ENCODE results near the gene CALD1. TPM values are rescaled to one million over a fixed set of nuclear protein-coding genes. Genes with fewer than 3 reads are reported as not detected.

The CALD1 gene
- total RNA-seq, 1 donor from 2014 or later, result 71.8 TPM

GRCh38 chr7:134900166-134900982 is 120.9 kb downstream of the CALD1 start:
- Mint-ChIP-seq H3K4me3 (no peak overlapping the region), H3K9me3 (peaks cover 3% of the 10 kb centered on the region), H3K36me3 (ENCODE audit: low read depth) (peaks cover 20% of the 10 kb centered on the region), H3K4me1 (peaks cover 25% of the 10 kb centered on the region), H3K27ac (ENCODE audit: unreplicated experiment) (no peak overlapping the region), H3K27me3 (ENCODE audit: low read depth) (no peaks in the 10 kb centered on the region)
- TF ChIP-seq CTCF (conservative IDR thresholded peaks at IDR 0.05), result no peak
- DNase-seq (ENCODE audit: low read depth, low spot score), result no peak

- no peak overlapping the region for H3K27ac Mint-ChIP-seq (ENCODE audit: unreplicated experiment)
- H3K4me3 Mint-ChIP-seq, result no peak overlapping the region
- no peak for TF ChIP-seq CTCF (conservative IDR thresholded peaks at IDR 0.05)
Observed at GRCh38 chr7:134901389-134902020, 122.1 kb downstream of the CALD1 start.

GRCh38 chr7:134902058-134902457 is 122.6 kb downstream of the CALD1 start:
- H3K27ac Mint-ChIP-seq (ENCODE audit: unreplicated experiment), result no peak overlapping the region
- peaks cover 3% of the 10 kb centered on the region for H3K36me3 Mint-ChIP-seq (ENCODE audit: low read depth)
- peaks cover 16% of the 10 kb centered on the region for H3K4me1 Mint-ChIP-seq
- H3K9me3 Mint-ChIP-seq, result no peaks in the 10 kb centered on the region
- DNase-seq (ENCODE audit: low read depth, low spot score), result no peak
- H3K27me3 Mint-ChIP-seq (ENCODE audit: low read depth), result no peaks in the 10 kb centered on the region
- no peak for TF ChIP-seq CTCF (conservative IDR thresholded peaks at IDR 0.05)
- no peak overlapping the region for H3K4me3 Mint-ChIP-seq

More at GRCh38 chr7:134901389-134902020, 122.1 kb downstream of the CALD1 start:
- Mint-ChIP-seq H3K4me1 (peaks cover 19% of the 10 kb centered on the region), H3K27me3 (ENCODE audit: low read depth) (no peaks in the 10 kb centered on the region), H3K9me3 (no peaks in the 10 kb centered on the region), H3K36me3 (ENCODE audit: low read depth) (peaks cover 9% of the 10 kb centered on the region)
- DNase-seq (ENCODE audit: low read depth, low spot score), result no peak

- peaks cover 2% of the 10 kb centered on the region for H3K36me3 Mint-ChIP-seq (ENCODE audit: low read depth)
- H3K9me3 Mint-ChIP-seq, result no peaks in the 10 kb centered on the region
- no peak overlapping the region for H3K27ac Mint-ChIP-seq (ENCODE audit: unreplicated experiment)
- no peak for TF ChIP-seq CTCF (conservative IDR thresholded peaks at IDR 0.05)
- H3K27me3 Mint-ChIP-seq (ENCODE audit: low read depth), result no peaks in the 10 kb centered on the region
- no peak for DNase-seq (ENCODE audit: low read depth, low spot score)
- H3K4me3 Mint-ChIP-seq, result no peak overlapping the region
- H3K4me1 Mint-ChIP-seq, result peaks cover 16% of the 10 kb centered on the region
Observed at GRCh38 chr7:134903073-134903790, 123.8 kb downstream of the CALD1 start.

GRCh38 chr7:134905375-134905774 is 125.9 kb downstream of the CALD1 start:
- TF ChIP-seq CTCF (conservative IDR thresholded peaks at IDR 0.05), result no peak
- Mint-ChIP-seq H3K27ac (ENCODE audit: unreplicated experiment) (no peak overlapping the region), H3K27me3 (ENCODE audit: low read depth) (no peaks in the 10 kb centered on the region)

More at GRCh38 chr7:134905375-134905774, 125.9 kb downstream of the CALD1 start:
- H3K4me3 Mint-ChIP-seq, result no peak overlapping the region
- no peak for DNase-seq (ENCODE audit: low read depth, low spot score)
- H3K36me3 Mint-ChIP-seq (ENCODE audit: low read depth), result peaks cover 2% of the 10 kb centered on the region
- peaks cover 11% of the 10 kb centered on the region for H3K4me1 Mint-ChIP-seq
- no peaks in the 10 kb centered on the region for H3K9me3 Mint-ChIP-seq
